ENCODE data around the gene SARNP. TPM values are rescaled to one million over a fixed set of nuclear protein-coding genes. Genes with fewer than 3 reads are reported as not detected.
A peak's percentile ranks its signal among the peaks of the same experiment; 100 is the strongest.

Gene SARNP
- total and polyA plus RNA-seq, 2 experiments from 2014 or later = 103 to 118 TPM

- H3K27ac ChIP-seq = no peak overlapping the region
- H3K4me1 ChIP-seq (ENCODE audit: insufficient read depth) = peaks cover 14% of the 10 kb centered on the region
- TF ChIP-seq CTCF (IDR thresholded peaks at IDR 0.05; ENCODE audit: poor library complexity) = no peak
- TF ChIP-seq EZH2phosphoT487 (IDR thresholded peaks at IDR 0.05; ENCODE audit: low read depth, severe bottlenecking, unreplicated experiment) = no peak
- no peak for TF ChIP-seq EZH2 (IDR thresholded peaks at IDR 0.05; ENCODE audit: borderline replicate concordance)
- peaks cover 47% of the 10 kb centered on the region for H3K79me2 ChIP-seq
- no peak overlapping the region for H3K4me3 ChIP-seq
- H3K4me2 ChIP-seq = peak overlapping the region; percentile 29
- 94% methylated on average over 5 of the region's 5 CpGs for WGBS (ENCODE audit: low lambda C conversion rate, missing lambda C conversion rate)
- no peaks in the 10 kb centered on the region for H4K20me1 ChIP-seq (ENCODE audit: insufficient read depth, poor library complexity, severe bottlenecking)
- H3K36me3 ChIP-seq (replicated peaks; ENCODE audit: insufficient read depth, low read depth) = no peaks in the 10 kb centered on the region
- no peak overlapping the region for H2AFZ ChIP-seq
- H3K9me3 ChIP-seq (ENCODE audit: low read depth) = no peaks in the 10 kb centered on the region
- no peaks in the 10 kb centered on the region for H3K9me2 ChIP-seq (replicated peaks; ENCODE audit: insufficient read depth)
- DNase-seq (ENCODE audit: low spot score) = no peak
- no peaks in the 10 kb centered on the region for H3K27me3 ChIP-seq
Observed at GRCh38 chr12:55824726-55825125, 7.2 kb upstream of the SARNP start.

- Histone ChIP-seq H3K27ac (peak overlapping the region; percentile 24), H3K79me2 (peaks cover 51% of the 10 kb centered on the region), H3K27me3 (no peaks in the 10 kb centered on the region), H3K4me1 (ENCODE audit: insufficient read depth) (peaks cover 11% of the 10 kb centered on the region), H3K36me3 (replicated peaks; ENCODE audit: insufficient read depth, low read depth) (no peaks in the 10 kb centered on the region), H4K20me1 (ENCODE audit: insufficient read depth, poor library complexity, severe bottlenecking) (no peaks in the 10 kb centered on the region), H2AFZ (no peak overlapping the region), H3K9me2 (replicated peaks; ENCODE audit: insufficient read depth) (no peaks in the 10 kb centered on the region), H3K4me3 (no peak overlapping the region), H3K9me3 (ENCODE audit: low read depth) (no peaks in the 10 kb centered on the region), H3K4me2 (peak overlapping the region; percentile 41)
- no peak for DNase-seq (ENCODE audit: low spot score)
- WGBS (ENCODE audit: low lambda C conversion rate, missing lambda C conversion rate) = 85% methylated on average over 3 of the region's 4 CpGs
- no peak for TF ChIP-seq CTCF (IDR thresholded peaks at IDR 0.05; ENCODE audit: poor library complexity)
- TF ChIP-seq EZH2phosphoT487 (IDR thresholded peaks at IDR 0.05; ENCODE audit: low read depth, severe bottlenecking, unreplicated experiment) = no peak
- TF ChIP-seq EZH2 (IDR thresholded peaks at IDR 0.05; ENCODE audit: borderline replicate concordance) = no peak
Observed at GRCh38 chr12:55823419-55823818, 5.9 kb upstream of the SARNP start.

- Histone ChIP-seq H3K27me3 (no peaks in the 10 kb centered on the region), H3K9me2 (replicated peaks; ENCODE audit: insufficient read depth) (no peaks in the 10 kb centered on the region), H3K4me1 (ENCODE audit: insufficient read depth) (peaks cover under 1% of the 10 kb centered on the region), H3K79me2 (peaks cover 41% of the 10 kb centered on the region), H3K4me2 (no peak overlapping the region), H3K36me3 (replicated peaks; ENCODE audit: insufficient read depth, low read depth) (no peaks in the 10 kb centered on the region), H3K27ac (no peak overlapping the region), H4K20me1 (ENCODE audit: insufficient read depth, poor library complexity, severe bottlenecking) (no peaks in the 10 kb centered on the region), H3K9me3 (ENCODE audit: low read depth) (no peaks in the 10 kb centered on the region), H2AFZ (no peak overlapping the region), H3K4me3 (no peak overlapping the region)
- WGBS (ENCODE audit: low lambda C conversion rate, missing lambda C conversion rate) = 48% methylated on average over 6 of the region's 6 CpGs
- TF ChIP-seq EZH2 (IDR thresholded peaks at IDR 0.05; ENCODE audit: borderline replicate concordance) (no peak), CTCF (IDR thresholded peaks at IDR 0.05; ENCODE audit: poor library complexity) (peak; percentile 34)
- DNase-seq (ENCODE audit: low spot score) = peak; percentile 32
Observed at GRCh38 chr12:55822228-55822627, 4.7 kb upstream of the SARNP start.

- DNase-seq (ENCODE audit: low spot score) = no peak
- H3K36me3 ChIP-seq (replicated peaks; ENCODE audit: insufficient read depth, low read depth) = no peaks in the 10 kb centered on the region
- H3K9me2 ChIP-seq (replicated peaks; ENCODE audit: insufficient read depth) = no peaks in the 10 kb centered on the region
- H2AFZ ChIP-seq = no peak overlapping the region
- H3K27ac ChIP-seq = no peak overlapping the region
- no peak overlapping the region for H3K4me2 ChIP-seq
- peaks cover 41% of the 10 kb centered on the region for H3K79me2 ChIP-seq
- TF ChIP-seq EZH2phosphoT487 (IDR thresholded peaks at IDR 0.05; ENCODE audit: low read depth, severe bottlenecking, unreplicated experiment) (no peak), EZH2 (IDR thresholded peaks at IDR 0.05; ENCODE audit: borderline replicate concordance) (no peak), CTCF (IDR thresholded peaks at IDR 0.05; ENCODE audit: poor library complexity) (no peak)
- H3K4me1 ChIP-seq (ENCODE audit: insufficient read depth) = peaks cover 8% of the 10 kb centered on the region
- H4K20me1 ChIP-seq (ENCODE audit: insufficient read depth, poor library complexity, severe bottlenecking) = peaks cover 12% of the 10 kb centered on the region
- H3K9me3 ChIP-seq (ENCODE audit: low read depth) = no peaks in the 10 kb centered on the region
- no peaks in the 10 kb centered on the region for H3K27me3 ChIP-seq
- WGBS (ENCODE audit: low lambda C conversion rate, missing lambda C conversion rate) = 80% methylated on average over 1 of the region's 1 CpG
- no peak overlapping the region for H3K4me3 ChIP-seq
Observed at GRCh38 chr12:55820679-55821078, 3.2 kb upstream of the SARNP start.

Data from hepatocyte (in vitro differentiated cells).